GM19240 (cell line): ENCODE data around the gene TBX1.

Source experiments
- DNase-seq: peaks from one replicate; pipeline ENCODE4 v3.0.0; 2011; ENCODE audit warnings: low spot score; ENCODE audit not compliant: insufficient read length

The TBX1 gene

DNA sequence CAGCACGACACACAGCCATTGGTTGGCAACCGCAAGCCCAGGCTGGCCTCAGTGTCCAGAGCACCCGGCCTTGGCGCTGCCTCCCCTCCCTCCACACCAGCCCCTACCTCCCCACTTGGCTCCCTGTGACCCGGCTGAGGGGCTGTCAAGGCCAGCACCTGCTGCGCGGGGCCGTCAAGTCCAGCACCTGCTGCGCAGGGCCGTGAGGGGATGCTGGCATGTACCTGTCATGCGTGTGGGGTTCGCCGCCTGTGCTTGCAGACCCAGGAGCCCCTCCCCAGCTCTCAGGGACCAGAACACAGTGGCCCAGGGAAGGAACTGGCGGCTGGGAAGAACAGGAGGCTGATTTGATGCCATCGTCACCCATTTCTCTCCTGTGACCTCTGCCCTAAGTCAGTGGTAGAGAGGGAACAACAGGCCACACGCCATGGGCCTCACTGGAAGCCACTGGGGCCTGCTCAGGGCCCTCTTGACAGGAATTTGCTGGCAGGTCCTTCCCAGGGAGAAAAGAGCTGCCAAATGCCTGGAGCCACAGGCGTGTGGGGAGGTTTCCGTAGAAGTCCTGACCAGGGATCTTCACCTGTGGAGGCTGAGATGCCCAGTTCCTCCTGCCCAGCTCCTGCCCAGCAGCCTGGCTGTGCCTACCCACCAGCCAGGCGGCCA lies 37.6 kb downstream of the TBX1 start:
- DNase-seq: no peak

DNA sequence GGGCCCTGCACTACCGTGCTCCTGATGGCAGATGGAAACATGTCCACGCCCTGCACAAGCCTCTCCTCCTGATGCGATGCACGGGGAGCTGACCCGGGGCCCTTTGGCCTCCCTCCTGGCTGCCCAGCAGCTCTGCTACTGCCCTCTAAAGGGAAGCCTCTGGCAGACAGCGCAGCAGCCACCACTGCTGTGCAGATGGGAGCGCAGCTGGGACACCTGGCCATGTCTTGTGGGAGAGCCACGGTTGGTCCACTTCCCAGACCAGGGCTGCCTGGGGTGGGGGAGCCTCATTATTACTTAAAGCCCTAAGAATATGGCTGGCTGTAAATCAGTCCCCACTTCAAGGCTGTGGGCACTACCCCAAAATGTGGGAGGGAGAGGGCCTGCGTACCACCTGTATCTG lies 38.3 kb downstream of the TBX1 start:
- DNase-seq: no peak

DNA sequence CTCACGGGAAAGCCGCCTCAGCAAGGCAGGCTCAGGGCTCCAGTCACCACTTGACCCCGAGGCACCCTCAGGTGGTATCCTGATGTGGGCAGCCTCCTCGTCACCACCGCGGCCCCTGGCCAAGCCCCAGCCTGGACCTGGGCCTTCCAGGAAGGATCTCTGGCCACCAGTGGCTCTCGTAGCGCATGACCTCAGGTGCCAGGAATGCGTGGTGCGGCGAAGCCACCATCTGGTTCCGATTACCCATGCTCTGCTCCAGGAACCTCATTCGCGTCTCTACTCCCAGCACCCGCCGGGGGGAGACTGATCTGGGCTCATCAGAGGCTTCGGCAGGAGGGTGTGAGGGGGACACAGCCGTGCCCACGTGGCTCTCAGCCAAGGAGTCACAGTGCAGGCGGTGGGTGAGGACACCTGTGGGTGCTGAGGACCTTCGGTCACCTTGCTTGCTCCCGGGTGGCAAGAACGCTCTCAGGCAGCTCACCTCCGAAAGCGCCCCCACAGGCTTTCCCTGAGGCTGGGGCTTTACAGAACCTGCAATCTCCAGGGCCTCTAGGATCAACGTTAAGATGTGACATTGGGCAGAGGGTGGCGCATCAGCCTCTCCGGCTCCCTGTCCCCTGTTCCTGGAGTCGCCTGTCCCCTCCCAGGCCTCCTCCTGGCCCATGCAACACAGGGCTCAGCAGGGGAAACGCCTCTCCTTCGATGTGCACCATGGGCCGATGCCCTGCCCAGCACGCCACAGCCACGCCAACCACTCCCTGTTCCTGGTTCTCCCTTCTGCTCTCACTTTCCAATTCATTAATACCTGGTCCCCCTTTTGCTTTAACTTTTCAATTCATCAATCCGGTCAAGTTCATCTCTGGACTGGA lies 39.0 kb downstream of the TBX1 start:
- DNase-seq: no peak

DNA sequence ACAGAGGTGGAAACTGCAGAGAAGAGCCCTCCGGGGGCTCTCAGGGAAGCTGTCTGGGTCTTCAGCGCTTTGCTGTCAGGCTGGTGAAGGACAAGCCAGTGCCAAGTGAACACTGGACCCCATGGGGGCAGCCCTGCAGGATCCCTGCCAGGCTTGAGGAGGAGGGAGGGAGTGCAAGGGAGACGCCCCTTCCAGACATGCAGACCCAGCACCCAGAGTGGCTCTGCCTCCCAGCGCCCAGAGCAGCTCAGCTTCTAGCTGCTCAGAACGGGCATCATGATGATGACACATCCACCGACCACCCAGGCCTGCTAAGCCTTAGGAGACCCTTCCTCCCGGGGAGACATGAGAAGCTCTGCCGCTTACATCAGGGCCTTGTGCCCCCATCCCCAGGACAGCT lies 39.7 kb downstream of the TBX1 start:
- DNase-seq: no peak

DNA sequence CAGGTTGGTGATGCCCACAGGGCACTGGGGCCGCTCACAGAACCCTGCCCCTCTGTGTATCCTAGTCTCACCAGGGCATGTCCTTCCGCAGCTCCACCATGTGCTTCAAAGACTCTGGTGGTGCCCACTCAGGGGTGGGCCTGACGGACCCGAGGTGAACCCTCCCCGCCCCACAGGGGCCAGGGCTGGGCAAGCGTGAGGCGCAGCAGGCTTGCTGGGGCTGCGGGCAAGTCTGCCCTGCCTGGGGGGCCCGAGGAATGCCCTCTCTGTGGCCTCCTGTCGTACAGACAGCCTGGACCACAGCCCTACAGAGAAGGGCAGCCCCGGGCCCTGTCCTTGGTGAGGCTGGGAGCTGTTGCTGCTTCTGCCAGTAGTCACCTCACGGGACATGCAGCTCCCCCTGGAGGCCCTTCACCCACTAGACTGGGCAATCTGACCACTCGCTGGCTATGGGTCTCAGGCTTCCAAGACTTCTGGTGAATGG lies 40.2 kb downstream of the TBX1 start:
- DNase-seq: no peak

DNA sequence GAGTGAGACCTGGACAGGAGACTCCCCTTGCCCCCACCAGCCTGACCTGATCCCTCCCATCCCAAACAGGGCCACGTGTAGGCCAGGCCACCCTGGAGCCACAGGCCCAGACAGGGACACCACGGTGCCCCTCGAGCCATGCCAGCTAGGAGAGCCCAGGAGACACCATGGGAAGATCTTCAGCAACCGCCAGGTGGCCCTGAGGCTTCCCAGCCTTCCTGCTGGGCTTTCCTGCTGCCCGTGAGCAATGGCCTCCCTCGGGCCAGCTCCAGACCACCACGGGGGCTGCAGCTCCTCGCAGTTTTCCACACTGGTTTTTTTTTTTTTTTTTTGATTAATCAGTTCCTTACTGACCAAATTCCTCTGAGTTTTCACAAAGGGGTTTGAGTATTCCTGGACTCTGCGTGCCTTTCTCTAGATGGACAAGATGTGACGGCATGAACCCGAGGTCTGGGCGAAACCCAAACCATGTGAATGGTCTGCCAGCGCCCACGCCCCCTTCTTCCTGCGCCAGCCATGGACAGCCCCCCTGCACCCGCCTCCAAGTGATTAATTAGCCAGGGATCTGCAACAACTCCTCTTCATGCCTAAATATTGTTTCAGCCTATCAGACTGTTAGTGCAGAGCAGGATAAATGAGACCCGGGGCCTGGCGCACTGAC lies 40.9 kb downstream of the TBX1 start:
- no peak for DNase-seq

DNA sequence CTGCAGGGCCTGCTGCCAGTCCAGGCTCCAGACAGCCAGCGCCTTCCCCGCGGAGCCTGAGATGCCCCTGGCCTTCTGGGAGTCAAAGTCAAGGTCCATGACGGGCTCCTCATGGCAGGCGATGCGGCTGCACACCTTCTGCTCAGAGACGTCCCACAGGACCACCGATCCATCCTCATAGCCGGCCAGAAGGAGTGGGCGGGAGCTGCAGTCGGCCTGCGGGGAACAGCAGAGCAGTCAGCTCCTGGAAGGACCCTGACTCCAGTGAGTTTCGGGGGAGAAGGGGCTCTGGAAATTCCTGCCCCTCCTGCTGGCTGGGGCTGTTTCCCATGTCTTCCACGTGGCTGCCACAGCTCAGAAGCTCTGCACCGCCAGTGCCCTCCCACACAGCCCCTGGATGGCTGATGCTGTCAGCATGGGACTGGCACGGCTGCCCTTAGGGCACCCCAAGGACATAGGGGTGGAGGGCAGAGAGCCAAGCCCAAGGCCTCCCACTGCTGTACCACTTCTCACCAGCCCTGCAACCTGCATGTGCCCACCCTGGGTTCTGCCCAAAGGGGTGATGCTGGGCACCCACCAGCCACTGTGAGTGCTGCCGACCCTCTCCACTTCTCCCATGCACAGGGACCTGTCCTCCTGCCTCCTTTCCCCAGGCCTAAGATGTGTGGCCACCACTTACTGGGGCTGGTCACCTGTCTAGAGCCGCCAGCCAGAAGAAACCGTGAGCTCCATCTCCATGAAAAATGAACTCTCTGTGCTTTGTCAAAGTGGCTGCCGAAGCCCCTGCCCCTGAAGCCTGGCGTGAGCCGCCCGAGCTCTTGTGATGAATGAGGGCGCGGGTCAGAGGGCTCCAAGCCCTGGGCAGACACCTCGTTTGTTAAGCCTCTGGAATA lies 41.7 kb downstream of the TBX1 start:
- DNase-seq: no peak

DNA sequence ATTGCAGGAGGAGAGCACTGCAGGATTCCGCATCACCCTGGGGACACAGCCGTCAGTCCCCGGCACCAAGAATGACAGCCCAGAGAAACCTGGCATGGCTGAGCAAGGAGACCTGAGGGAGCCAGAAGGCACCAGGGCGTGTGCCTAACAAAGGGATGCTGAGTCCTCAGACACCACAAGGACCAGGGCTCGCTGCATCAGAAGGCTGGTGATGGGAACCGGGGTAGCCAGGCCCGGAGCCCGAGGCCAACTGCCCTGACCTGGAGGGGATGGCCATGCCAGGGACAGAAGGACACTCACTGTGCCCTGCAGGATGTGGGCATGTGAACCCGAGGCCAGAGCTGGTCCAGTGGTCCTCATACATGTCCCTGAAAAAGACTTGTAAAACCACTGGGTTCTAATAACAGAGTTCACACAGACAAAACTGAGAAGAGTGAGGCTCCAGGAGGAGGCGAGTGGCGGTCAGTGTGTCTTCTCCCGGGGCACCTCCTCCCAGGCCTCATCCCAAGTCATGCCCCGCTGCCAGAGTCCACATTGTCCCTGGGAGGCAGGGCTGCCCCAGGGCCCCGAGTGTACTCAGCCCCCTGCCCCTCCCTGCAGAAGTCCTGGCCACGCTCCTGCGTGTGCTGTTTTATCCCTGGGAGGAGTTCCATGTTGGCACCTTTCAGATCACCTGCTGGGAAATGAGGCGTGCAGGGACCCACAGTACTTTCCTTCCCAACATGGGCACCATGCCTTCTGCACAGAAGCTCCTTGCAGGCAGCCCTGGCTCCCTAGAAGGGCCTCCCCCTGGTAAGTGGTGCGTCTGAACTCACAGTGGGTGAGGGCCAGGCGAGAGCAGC lies 42.5 kb downstream of the TBX1 start:
- no peak for DNase-seq

DNA sequence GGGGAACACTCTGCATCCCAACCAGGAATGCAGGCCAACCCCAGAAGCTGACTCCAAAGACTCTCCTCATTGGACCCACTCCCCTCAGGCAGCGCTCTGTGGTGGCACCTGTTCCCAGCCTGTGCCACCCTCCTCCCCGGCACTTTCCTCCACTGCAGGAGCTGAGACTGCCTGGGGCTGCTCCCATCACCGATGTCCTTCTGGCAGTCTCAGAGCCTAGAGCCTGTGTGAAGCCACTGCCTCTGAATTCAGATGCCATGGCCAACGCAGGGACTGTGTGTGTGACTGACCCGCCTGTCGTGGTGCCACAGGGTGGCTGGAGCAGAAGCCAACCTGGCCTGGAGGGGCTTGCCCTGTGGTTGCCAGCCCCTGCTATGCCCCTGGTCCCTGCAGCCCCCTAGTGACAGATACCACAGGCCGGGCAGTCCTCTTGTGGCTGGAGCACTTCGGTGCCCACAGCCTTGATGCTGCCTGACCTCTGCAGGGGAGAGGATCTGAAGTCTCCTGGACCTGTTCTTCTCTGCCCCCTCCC lies 43.2 kb downstream of the TBX1 start:
- no peak for DNase-seq

DNA sequence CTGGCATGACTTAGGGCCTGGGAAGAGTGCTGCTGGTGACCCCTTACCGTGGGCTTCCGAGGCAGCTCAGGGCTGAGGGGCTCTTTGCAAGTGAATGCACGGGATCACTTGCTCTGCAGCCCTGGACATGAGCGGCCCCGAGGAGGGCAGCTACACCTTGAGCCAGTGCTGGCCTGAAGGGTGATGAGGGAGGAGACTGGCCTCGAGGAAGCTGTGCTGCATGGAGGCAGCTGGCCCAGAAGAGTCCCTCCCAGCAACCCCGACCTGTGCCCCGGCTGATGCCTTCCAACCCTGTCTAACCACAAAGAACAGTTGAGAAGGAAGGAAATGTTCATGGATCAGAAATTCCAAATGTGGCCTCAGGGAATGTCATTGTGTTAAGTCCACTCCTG lies 45.2 kb downstream of the TBX1 start:
- DNase-seq: no peak

DNA sequence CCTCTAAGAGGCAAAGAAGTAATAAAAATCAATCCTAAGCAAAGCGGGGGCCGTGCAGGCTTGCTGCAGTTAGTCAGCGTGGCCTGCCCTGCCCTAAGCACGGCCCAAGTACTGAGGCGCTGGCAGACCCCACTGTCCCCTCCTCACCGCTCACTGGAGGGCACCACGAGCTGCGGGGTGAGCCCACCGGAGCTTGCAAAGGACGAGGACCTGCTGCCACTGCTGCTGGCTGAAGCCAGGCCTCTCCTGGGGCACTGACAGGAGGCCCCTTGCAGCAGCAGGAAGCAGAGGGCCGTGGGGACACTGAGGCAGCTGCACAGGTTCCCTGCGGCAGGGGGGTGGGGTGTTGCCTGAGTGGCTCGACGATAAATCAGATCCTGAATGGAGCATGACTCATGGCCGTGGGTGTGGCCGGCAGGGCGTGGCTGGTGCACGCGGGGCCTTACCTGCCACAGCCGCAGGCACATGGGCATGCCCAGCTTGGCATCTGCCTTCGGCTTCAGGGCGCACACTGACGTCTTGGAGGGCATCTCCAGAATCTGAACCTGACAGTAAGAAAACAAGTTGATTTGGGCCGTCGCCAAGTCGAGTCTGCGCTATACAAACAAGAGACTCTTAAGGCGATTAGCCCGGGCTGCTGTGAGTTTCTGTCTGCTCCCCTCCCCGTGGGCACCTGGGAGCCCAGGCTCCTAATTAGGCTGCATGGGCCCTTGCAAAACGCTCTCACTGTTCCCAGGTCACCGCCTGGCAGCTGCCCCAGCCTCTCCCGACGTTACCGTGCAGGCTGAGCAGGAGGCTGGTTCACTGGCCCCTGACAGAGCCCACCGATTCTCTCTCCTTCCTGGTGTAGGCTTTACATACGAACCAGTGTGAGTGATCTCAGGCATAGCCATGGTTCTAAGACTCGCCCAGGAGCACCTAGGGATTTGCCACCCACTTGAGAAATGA lies 45.9 kb downstream of the TBX1 start:
- DNase-seq: no peak

DNA sequence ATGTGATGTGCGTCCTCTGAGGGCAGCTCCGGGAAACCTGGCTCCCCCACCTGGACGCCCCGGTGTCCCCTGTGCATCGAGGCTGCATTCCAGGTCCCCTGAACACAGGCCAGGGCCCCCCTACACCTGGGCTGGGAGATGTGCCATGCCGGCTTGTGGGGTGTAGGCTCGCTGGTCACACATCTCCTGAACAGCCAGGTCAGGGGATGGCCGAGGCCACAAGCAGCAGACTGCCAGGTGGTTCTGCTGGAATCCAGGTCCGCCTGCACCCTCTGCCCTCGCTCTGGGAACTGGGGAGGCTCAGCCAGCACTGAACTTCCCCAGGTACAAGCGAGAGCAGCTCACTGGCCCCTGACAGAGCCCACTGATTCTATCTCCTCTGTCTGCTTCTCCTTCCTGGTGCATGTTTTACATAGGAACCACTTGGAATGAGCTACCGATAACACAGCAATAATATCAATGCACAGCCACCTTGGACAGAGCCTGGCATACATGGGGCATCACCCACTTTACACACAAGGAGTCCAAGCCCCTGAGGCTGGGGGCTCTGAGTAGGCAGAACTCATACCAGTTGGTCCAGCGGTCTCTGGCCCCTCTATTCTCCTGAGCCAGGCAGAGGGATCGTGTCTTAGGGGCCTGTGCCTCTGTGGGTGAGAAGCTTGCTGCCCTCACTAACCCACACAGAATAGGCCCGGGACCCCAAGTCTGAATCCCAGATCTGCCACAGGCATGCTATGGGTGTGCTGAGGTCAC lies 46.8 kb downstream of the TBX1 start:
- DNase-seq: no peak

DNA sequence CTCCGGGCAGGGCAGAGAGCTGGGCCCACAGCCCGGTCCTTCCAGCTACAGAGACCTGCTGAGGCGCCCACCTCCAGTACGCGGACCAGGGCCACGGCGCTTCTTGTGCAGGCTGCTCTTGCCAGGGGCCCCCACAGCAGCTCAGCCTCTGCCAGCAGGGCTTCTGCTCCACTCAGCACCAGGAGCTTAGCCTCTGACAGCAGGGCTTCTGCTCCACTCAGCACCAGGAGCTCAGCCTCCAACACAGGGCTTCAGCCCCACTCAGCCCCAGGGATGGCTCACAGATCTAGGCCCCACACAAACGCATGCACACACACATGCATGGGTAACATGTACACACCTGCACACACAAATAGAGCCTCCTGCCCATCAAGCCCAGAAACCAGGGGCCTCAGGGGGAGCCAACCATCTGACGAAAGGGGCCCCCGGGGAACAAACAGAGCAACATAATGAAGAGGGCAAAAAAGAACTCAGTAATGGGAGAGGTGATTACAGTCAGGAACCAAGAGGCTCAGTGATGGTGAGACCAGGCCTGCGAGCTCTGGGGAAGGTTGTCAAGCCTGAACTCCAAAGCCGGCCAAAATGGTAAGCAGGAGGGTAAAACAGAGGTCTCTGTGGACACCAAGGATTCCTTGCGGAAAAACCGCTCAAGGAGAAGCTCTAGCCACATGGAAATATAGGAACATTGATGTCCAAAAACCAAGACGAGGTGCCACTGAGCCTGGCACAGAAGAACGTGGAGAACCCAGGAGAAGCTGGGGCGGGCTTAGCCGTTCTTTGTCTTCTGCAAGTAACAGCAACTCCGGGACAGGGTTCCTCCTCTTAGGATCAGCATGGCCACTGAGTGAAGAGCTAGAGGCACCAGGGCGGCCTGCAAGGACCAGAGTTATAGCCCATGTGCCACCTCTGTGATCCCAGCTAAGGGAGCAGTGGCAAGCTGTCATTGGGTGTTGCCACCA lies 47.6 kb downstream of the TBX1 start:
- no peak for DNase-seq

DNA sequence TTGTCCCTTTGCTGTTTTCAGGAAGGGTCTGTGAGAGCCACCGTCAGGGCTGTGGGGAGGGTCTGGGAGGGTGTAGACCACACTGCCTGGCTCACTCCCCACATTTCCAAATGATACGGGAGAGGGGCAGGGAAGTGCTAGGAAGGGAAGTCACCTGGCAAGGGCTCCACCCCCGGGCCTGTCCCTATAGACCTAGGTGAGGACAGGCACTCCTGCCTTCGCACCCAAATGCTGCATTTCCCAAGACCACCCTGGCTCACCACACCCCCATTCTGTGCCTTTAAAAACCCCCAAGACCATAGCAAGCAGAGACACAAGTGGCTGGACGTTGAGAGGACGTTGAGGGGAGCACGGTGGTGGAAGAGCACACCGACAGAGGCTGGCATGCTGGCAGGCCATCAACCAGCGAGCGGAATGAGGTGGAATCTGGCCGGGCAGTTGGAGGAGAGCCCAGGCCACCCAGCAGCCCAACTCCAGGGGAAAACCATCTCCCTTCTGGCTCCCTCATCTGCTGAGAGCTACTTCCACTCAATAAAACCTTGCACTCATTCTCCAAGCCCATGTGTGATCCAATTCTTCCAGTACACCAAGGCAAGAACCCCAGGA lies 48.4 kb downstream of the TBX1 start:
- no peak for DNase-seq

DNA sequence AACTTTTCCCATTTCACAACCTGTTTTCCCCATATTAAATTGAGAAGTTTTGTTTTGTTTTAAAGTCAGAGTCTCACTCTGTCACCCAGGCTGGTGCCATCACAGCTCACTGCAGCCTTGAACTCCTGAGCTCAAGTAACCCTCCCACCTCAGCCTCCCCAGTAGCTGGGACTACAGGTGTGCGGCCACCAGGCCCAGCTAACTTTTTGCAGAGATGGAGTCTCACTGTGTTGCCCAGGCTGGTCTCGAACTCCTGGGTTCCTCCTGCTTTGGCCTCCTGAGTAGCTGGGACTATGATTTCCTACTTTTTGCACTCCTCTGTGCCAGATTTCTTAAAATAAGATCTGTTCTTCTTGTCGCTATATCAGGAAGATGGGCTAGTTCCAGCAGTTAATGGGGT lies 49.2 kb downstream of the TBX1 start:
- no peak for DNase-seq

DNA sequence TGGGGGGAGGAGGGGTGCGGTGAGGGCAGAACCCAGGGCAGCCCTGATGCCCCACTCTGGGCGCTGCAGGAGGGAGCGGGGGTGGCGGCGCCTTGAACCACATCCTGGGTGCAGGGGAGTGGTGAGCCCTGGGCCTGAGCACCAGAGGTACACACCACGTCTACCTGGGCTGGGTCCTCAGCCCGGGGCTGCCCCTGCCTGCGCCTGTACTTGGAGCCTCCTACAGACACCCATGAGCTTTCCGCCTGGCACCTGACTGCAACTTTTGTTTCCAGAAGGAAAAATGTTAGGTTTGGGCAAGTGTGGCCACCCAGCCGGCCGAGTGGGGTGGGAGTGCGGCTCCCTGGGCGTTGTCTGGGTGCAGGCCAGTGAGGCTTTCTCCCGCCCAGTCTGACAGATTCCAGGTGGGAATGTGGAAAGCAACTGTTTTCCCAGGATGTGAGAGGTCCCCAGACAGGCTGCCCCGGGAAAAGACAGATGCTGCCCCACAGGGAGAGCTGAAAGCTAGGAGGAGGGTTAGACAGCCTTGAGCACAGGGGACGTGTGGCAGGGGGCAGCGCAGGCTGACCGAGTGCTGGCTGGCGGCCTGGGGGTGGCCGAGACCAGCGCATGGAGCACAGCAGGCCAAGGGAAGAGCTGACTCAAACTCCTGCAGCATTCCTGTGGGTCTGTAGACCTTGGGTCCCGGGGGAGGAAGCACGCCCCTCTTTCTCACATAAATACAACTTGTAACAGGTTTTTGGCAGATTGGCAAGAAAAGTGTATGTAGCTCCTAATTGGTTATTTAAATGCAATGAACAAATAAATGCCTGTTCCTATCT lies 50.0 kb downstream of the TBX1 start:
- no peak for DNase-seq
